Prostate gland (tissue), 2 donors: ENCODE data around the gene QSOX1. TPM values are rescaled to one million over a fixed set of nuclear protein-coding genes. Genes with fewer than 3 reads are reported as not detected.

Experiments used
- DNase-seq: peaks from one replicate; pipeline ENCODE4 v3.0.0-alpha.2; 2019; ENCODE audit warnings: low spot score
- H3K27ac ChIP-seq, 2 donors: fragments of 200-600 bp; sonication (generic); 2 replicates each; pipeline ENCODE4 v1.5.1; 2017 to 2019
- H3K27me3 ChIP-seq: fragments of 200-600 bp; sonication (generic); replicated peaks from 2 replicates; pipeline ENCODE4 v1.5.1; 2019; ENCODE audit not compliant: insufficient read depth
- H3K36me3 ChIP-seq, 2 donors: fragments of 200-600 bp; sonication (generic); 1 replicate in 1 of 2; 2 replicates in 1 of 2; pipeline versions ENCODE4 v1.5.1 to v1.8.1; 2017 to 2019
- H3K4me1 ChIP-seq: fragments of 200-600 bp; sonication (generic); replicated peaks from 2 replicates; pipeline ENCODE4 v1.5.1; 2019
- H3K4me3 ChIP-seq, 2 donors: fragments of 200-600 bp; sonication (generic); 2 replicates each; pipeline ENCODE4 v1.5.1; 2017 to 2019
- H3K9me3 ChIP-seq: fragments of 200-600 bp; sonication (generic); 2 replicates; pipeline ENCODE4 v1.5.1; 2017
- POLR2A ChIP-seq: fragments of 450-650 bp; IDR thresholded peaks from one replicate; pipeline ENCODE4 v1.6.1; 2016; ENCODE audit warnings: antibody characterized with exemption, mild to moderate bottlenecking
- POLR2AphosphoS5 ChIP-seq: sonication (generic); formaldehyde crosslinking; IDR thresholded peaks from one replicate; pipeline ENCODE4 v1.6.1; 2017; ENCODE audit warnings: antibody characterized with exemption
- WGBS: methylation state at CpG from one replicate; pipeline ENCODE4 v1.1.5; 2018; 5-methylcytosine and 5-hydroxymethylcytosine counted together
- intact Hi-C: fragments of 100-400 bp; cut with DNase I; formaldehyde crosslinking; loops from one replicate; pipeline ENCODE4 v1.14.2; 2022
- total RNA-seq, 2 donors: library from RNA; depleted of rRNA; stranded (reverse); fragments of >200 nt; gene quantifications; one replicate each; pipeline ENCODE4 v1.1.0, GENCODE V29; 2016
- TF ChIP-seq, protein P1 (sequence below), 4 experiments: fragments of 200-600 bp in 2 of 4; fragments of 450-650 bp in 2 of 4; sonication (generic) in 2 of 4; IDR thresholded peaks; 1 replicate in 3 of 4; 2 replicates in 1 of 4; pipeline ENCODE4 v1.5.1; 2016 to 2019; ENCODE audit warnings: antibody characterized with exemption in 4 of 4, mild to moderate bottlenecking in 2 of 4, moderate library complexity in 2 of 4

The QSOX1 gene
- total RNA-seq, 2 donors from 2014 or later, result 77.3 to 471 TPM

DNA sequence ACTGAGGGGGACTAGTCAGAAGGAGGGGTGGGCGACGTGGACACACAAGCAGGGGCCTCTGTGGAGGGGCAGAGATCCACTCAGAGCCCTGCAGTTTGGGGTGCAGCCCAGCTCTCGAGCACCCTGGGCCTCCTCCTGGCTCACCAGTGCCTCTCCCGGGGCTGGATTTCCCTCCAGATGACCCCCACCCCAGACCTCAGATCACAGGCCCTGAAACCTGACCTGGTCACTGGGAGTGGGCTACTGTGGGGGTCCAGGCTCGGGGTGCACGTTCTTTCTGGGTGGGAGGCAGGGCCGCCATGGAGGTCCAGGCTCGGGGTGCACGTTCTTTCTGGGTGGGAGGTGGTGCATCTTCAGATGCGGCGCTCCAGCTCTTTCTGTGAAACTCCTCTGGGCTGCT lies 65.1 kb downstream of the QSOX1 start:
- H3K27ac ChIP-seq, result no peak overlapping the region
- TF ChIP-seq POLR2AphosphoS5 (no peak), POLR2A (no peak)

DNA sequence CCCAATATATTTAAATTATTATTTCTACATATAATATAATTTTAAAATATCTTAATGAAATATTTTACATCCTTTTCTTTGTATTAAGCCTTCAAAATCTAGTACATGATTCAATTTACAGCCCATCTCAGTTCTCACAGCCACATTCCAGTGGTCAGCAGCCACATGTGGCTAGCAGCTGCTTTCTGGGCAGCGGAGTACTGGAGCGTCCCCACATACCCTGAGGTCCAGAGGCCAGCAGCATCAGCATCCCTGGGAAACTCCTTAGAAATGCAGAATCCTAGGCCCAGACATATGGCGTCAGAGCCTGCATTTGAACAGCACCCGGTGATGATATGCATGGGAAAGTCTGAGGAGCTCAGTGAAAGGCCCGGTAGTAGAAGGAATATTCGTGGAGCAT lies 66.8 kb downstream of the QSOX1 start:
- Histone ChIP-seq H3K27ac (no peak overlapping the region), H3K4me3 (no peak overlapping the region), H3K4me1 (no peaks in the 10 kb centered on the region), H3K9me3 (no peaks in the 10 kb centered on the region), H3K36me3 (no peaks in the 10 kb centered on the region), H3K27me3 (peaks cover 2% of the 10 kb centered on the region)
- WGBS, result 86% methylated on average over 6 of the region's 6 CpGs
- TF ChIP-seq POLR2A, result no peak
- TF ChIP-seq, protein P1, sequence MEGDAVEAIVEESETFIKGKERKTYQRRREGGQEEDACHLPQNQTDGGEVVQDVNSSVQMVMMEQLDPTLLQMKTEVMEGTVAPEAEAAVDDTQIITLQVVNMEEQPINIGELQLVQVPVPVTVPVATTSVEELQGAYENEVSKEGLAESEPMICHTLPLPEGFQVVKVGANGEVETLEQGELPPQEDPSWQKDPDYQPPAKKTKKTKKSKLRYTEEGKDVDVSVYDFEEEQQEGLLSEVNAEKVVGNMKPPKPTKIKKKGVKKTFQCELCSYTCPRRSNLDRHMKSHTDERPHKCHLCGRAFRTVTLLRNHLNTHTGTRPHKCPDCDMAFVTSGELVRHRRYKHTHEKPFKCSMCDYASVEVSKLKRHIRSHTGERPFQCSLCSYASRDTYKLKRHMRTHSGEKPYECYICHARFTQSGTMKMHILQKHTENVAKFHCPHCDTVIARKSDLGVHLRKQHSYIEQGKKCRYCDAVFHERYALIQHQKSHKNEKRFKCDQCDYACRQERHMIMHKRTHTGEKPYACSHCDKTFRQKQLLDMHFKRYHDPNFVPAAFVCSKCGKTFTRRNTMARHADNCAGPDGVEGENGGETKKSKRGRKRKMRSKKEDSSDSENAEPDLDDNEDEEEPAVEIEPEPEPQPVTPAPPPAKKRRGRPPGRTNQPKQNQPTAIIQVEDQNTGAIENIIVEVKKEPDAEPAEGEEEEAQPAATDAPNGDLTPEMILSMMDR (IDR thresholded peaks at IDR 0.05), result no peak
- no peak for TF ChIP-seq POLR2AphosphoS5
- DNase-seq, result no peak
- intact Hi-C loops, result no loop called here

More for the DNA sequence above, 65.1 kb downstream of the QSOX1 start:
- H3K9me3 ChIP-seq, result no peaks in the 10 kb centered on the region
- 92% methylated on average over 11 of the region's 11 CpGs for WGBS
- intact Hi-C loops, result no loop called here
- H3K4me3 ChIP-seq, result no peak overlapping the region
- H3K36me3 ChIP-seq, result no peaks in the 10 kb centered on the region
- H3K4me1 ChIP-seq, result no peaks in the 10 kb centered on the region
- no peaks in the 10 kb centered on the region for H3K27me3 ChIP-seq
- DNase-seq, result no peak

DNA sequence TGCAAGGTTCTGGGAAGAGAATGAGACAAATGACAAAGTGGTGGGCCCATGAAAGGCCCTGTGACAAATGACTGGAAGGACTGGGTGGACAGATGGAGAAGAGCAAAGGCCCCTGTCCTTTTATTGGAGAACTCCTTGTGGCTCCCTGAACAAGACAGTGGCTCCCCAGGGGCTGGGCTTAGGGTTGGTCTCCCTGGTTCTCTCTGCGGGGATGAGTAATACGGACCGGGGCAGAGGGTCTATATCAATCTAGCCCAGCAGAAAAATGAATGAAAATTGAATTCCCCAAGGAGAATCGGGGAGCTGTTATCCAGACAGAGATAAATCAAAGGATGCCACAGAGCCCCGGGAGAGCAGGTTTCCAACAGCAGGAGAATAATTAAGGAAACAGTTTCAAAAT lies 70.2 kb downstream of the QSOX1 start:
- no peak for DNase-seq
- no peaks in the 10 kb centered on the region for H3K9me3 ChIP-seq
- H3K27me3 ChIP-seq, result peaks cover 9% of the 10 kb centered on the region
- no peak overlapping the region for H3K4me3 ChIP-seq
- TF ChIP-seq, protein P1 (IDR thresholded peaks at IDR 0.05), result no peak
- no peak for TF ChIP-seq POLR2A
- no peak for TF ChIP-seq POLR2AphosphoS5
- no peak overlapping the region for H3K27ac ChIP-seq
- 49% methylated on average over 5 of the region's 5 CpGs for WGBS
- no peaks in the 10 kb centered on the region for H3K4me1 ChIP-seq
- no peaks in the 10 kb centered on the region for H3K36me3 ChIP-seq
- intact Hi-C loops, result no loop called here

DNA sequence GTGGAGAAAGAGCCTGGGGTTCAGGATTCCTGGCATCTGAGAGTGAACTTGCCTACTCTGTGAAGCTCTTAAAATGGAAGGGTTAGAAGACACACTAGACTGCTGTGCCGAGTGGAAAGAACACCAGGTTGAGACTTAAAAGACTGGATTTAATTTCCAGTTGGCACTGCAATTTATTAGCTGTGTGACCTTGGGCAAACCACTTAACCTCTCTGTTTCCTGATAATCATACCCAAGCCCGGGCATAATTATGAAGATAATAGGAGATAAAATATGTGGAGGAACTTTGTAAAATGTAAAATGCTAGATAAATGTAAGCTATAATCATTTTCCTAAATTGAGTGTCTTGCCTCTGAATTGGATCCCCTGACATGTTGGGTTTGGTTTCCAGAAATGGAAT lies 70.7 kb downstream of the QSOX1 start:
- no peak for DNase-seq
- 67% methylated on average over 2 of the region's 2 CpGs for WGBS
- H3K27me3 ChIP-seq, result peaks cover 10% of the 10 kb centered on the region
- intact Hi-C loops, result no loop called here
- TF ChIP-seq POLR2A (no peak), POLR2AphosphoS5 (no peak)
- TF ChIP-seq, protein P1 (IDR thresholded peaks at IDR 0.05), result no peak
- no peak overlapping the region for H3K4me3 ChIP-seq
- H3K9me3 ChIP-seq, result no peaks in the 10 kb centered on the region
- peaks cover 2% of the 10 kb centered on the region for H3K4me1 ChIP-seq
- H3K27ac ChIP-seq, result no peak overlapping the region
- H3K36me3 ChIP-seq, result no peaks in the 10 kb centered on the region

DNA sequence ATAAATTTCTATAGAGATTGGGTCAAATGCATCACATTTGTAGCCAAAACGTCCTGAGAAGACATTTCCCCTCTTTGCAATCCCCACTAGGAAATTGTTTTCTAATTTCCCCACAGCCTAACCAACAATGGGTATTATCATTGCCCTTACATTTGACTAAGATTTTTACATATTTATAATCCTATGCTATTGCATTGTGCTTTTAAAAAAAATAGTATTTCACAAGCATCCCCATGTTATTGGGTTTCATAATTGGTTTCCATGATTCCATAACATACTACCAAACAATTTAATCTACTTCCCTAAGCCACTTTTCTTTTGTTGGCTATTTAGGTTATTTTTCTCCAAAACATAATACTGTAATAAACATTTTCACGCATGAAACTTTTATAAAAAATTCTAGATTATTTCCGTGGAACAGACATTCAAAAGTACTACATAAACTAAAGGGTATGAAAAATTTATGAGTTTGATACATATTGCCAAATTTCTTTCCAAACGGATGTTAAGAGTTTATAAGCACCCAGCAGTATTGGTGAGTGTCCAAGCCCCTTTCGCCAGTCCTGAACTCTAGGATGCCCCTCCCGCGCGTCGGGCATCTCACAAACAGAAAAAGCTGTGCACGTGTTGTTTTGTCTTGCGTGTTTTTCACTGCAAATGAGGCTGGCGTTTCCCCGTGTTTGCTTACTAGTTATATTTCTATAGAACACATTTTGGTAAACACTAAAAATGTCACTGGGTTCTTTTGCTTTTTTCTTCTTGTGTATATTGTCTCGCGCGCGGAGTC lies 73.4 kb downstream of the QSOX1 start:
- no peaks in the 10 kb centered on the region for H3K9me3 ChIP-seq
- TF ChIP-seq POLR2AphosphoS5, result no peak
- TF ChIP-seq, protein P1 (IDR thresholded peaks at IDR 0.05), result no peak
- no peak for TF ChIP-seq POLR2A
- peaks cover 27% of the 10 kb centered on the region for H3K27me3 ChIP-seq
- intact Hi-C loops, result no loop called here
- no peak overlapping the region for H3K27ac ChIP-seq
- no peak overlapping the region for H3K4me3 ChIP-seq
- H3K36me3 ChIP-seq, result no peaks in the 10 kb centered on the region
- H3K4me1 ChIP-seq, result peaks cover 14% of the 10 kb centered on the region
- 19% methylated on average over 17 of the region's 17 CpGs for WGBS
- DNase-seq, result no peak
